ENCODE measurements around the gene ABTB1.

DNA sequence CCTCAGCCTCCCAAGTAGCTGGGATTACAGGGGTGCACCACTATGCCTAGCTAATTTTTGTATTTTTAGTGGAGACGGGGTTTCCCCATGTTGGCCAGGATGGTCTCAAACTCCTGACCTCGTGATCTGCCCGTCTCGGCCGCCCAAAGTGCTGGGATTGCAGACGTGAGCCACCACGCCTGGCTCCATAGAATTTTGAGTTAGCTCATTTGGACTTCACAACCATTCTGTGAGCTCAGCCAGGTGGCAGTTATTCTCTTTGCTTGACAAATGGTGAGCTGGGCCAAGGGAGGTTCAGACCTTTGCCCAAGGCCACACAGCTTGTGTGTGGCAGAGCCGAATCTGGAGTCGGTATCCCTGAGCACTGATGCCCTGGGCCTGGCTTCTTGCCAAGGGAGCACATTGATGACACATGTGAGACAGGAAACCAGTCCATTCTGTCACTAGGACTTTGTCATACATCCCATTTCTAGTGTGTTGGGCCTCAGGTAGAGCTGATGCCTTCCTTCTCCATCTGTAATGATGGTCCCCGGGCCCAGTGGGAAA is 26.2 kb upstream of the ABTB1 start:
- TF ChIP-seq, protein P1, sequence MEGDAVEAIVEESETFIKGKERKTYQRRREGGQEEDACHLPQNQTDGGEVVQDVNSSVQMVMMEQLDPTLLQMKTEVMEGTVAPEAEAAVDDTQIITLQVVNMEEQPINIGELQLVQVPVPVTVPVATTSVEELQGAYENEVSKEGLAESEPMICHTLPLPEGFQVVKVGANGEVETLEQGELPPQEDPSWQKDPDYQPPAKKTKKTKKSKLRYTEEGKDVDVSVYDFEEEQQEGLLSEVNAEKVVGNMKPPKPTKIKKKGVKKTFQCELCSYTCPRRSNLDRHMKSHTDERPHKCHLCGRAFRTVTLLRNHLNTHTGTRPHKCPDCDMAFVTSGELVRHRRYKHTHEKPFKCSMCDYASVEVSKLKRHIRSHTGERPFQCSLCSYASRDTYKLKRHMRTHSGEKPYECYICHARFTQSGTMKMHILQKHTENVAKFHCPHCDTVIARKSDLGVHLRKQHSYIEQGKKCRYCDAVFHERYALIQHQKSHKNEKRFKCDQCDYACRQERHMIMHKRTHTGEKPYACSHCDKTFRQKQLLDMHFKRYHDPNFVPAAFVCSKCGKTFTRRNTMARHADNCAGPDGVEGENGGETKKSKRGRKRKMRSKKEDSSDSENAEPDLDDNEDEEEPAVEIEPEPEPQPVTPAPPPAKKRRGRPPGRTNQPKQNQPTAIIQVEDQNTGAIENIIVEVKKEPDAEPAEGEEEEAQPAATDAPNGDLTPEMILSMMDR (conservative IDR thresholded peaks at IDR 0.05; ENCODE audit: low read length): no peak
- no peak for TF ChIP-seq EZH2phosphoT487 (IDR thresholded peaks at IDR 0.05; ENCODE audit: borderline replicate concordance, low read depth, low read length)

Data from OCI-LY7 (cell line).